ENCODE results near the gene TRIM33.

The TRIM33 gene

DNA sequence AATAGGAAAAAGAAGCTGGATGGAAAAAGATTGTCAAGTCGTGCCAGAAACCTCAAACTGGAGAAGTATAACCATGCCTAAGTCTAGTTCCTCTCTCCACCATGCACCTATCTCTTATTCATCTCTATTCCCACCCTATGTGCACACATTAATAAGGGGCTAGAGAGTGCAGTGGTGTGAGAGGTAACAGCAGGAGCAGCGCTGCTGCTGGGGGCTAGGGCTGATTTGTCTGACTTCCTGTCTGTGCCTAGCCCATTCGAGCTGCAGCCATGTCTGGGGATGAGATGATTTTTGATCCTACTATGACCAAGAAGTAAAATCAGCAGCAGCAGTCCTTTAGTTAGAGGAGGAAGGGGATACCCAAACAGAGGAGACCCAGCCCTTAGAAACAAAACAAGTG, 43.0 kb downstream of the TRIM33 start:
- H3K4me1 ChIP-seq (ENCODE audit: control insufficient read depth, insufficient read depth, low read length): no peaks in the 10 kb centered on the region
- no peaks in the 10 kb centered on the region for H3K9me3 ChIP-seq (ENCODE audit: control insufficient read depth in 2 of 2, low read length in 2 of 2)
- no peaks in the 10 kb centered on the region for H3K36me3 ChIP-seq (ENCODE audit: control insufficient read depth in 2 of 2, insufficient read depth in 2 of 2, low read length in 2 of 2)
- H3K27ac ChIP-seq (ENCODE audit: low read length): no peak overlapping the region
- no peak overlapping the region for H3K4me3 ChIP-seq (ENCODE audit: low read length in 2 of 2)
- no peaks in the 10 kb centered on the region for H3K27me3 ChIP-seq (ENCODE audit: control insufficient read depth in 1 of 2, insufficient read depth in 2 of 2, low read length in 2 of 2)
- H3K9ac ChIP-seq (ENCODE audit: low read length in 2 of 2): no peak overlapping the region

DNA sequence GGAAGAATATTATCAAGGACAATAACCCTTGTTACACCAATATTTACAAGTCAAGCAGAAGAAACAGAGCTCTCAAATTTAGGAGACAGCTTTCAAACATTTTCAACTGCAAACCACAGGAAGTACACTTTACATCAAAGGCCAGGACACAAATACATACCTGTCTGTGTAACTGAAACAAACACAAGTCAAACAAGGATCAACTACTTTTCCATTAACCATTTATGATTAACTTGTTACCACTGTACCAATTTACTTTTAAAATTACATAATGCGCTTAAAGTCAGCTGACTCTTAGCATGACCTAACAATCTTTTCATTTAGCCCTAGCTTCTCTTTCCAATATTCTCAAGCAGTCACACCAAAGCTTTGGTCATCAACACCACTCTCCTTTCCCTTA, 43.5 kb downstream of the TRIM33 start:
- Histone ChIP-seq H3K4me3 (ENCODE audit: low read length in 2 of 2) (no peak overlapping the region), H3K36me3 (ENCODE audit: control insufficient read depth in 2 of 2, insufficient read depth in 2 of 2, low read length in 2 of 2) (no peaks in the 10 kb centered on the region), H3K9ac (ENCODE audit: low read length in 2 of 2) (no peak overlapping the region), H3K27me3 (ENCODE audit: control insufficient read depth in 1 of 2, insufficient read depth in 2 of 2, low read length in 2 of 2) (no peaks in the 10 kb centered on the region), H3K4me1 (ENCODE audit: control insufficient read depth, insufficient read depth, low read length) (no peaks in the 10 kb centered on the region), H3K27ac (ENCODE audit: low read length) (no peak overlapping the region), H3K9me3 (ENCODE audit: control insufficient read depth in 2 of 2, low read length in 2 of 2) (no peaks in the 10 kb centered on the region)

DNA sequence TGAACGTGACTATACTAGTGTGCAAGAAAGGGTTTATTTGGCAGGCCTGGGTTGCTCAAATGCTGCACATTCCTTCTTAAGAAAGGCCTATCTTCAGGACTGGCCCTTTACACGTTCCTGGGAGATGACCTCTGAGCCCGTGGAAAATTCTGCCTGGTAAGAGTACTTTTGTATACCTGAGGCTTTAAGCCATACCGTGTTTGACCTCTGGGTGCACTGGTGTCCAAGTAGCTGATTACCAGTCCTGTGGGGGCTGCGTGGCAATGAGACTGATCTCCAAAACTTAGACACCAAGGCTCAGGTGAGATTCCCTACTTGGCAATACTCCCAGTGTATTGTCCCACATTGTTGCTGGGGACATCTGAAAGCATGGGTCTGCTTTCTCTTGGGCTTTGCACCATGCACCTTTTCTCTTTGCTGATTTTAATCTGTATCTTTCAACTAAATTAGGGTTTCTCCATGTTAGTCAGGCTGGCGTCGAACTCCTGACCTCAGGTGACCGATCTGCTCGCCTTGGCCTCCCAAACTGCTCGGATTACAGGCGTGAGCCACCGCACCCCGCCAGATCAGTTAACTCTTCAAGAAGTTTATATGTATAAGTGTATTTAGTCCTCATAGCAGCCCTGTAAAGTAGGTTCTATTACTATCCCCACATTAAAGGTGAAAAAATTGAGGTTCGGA, 44.5 kb downstream of the TRIM33 start:
- no peaks in the 10 kb centered on the region for H3K9me3 ChIP-seq (ENCODE audit: control insufficient read depth in 2 of 2, low read length in 2 of 2)

DNA sequence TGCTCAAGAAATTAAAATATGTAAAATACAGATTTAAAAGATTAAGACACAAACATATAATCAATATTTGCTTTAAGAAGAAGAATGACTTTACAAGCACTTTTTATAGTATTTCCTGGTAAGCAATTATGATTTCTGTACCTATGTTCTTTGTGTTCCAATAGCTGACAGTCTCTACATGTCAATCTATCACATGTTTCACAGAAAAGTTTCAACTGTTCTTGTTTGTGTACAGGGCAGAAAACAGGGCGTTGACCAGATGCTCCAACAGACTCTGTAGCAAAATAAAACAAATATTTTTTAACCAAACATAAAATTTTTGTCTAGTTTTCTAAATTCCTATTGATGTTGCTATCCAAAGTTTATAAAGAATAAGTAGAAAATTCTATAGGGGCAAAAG, 48.0 kb downstream of the TRIM33 start:
- no peak overlapping the region for H3K4me3 ChIP-seq (ENCODE audit: low read length in 2 of 2)
- H3K27ac ChIP-seq (ENCODE audit: low read length): no peak overlapping the region
- H3K9me3 ChIP-seq (ENCODE audit: control insufficient read depth in 2 of 2, low read length in 2 of 2): no peaks in the 10 kb centered on the region
- H3K4me1 ChIP-seq (ENCODE audit: control insufficient read depth, insufficient read depth, low read length): no peaks in the 10 kb centered on the region
- no peaks in the 10 kb centered on the region for H3K27me3 ChIP-seq (ENCODE audit: control insufficient read depth in 1 of 2, insufficient read depth in 2 of 2, low read length in 2 of 2)
- H3K36me3 ChIP-seq (ENCODE audit: control insufficient read depth in 2 of 2, insufficient read depth in 2 of 2, low read length in 2 of 2): no peaks in the 10 kb centered on the region
- no peak overlapping the region for H3K9ac ChIP-seq (ENCODE audit: low read length in 2 of 2)

More for the DNA sequence above, 44.5 kb downstream of the TRIM33 start:
- H3K36me3 ChIP-seq (ENCODE audit: control insufficient read depth in 2 of 2, insufficient read depth in 2 of 2, low read length in 2 of 2): no peaks in the 10 kb centered on the region
- no peak overlapping the region for H3K9ac ChIP-seq (ENCODE audit: low read length in 2 of 2)
- no peaks in the 10 kb centered on the region for H3K27me3 ChIP-seq (ENCODE audit: control insufficient read depth in 1 of 2, insufficient read depth in 2 of 2, low read length in 2 of 2)
- no peak overlapping the region for H3K27ac ChIP-seq (ENCODE audit: low read length)
- H3K4me3 ChIP-seq (ENCODE audit: low read length in 2 of 2): no peak overlapping the region
- H3K4me1 ChIP-seq (ENCODE audit: control insufficient read depth, insufficient read depth, low read length): no peaks in the 10 kb centered on the region

DNA sequence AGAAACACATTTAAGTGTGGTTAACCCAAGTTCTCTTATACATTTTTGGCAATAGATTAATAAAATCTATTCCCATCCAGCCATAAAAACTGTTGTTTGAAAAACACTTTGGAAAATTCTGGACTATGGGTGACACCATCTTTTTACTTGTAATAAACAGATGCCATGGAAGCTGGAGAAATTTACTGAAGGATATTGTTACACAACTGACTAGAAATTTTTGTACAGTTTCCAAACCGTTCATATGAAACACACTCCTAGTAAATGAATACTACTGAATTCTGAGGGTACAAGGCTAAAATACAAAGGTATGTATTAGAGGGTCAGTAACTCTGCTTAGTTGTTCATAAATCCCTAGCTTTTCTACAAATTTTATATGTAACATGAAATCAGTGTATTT, 48.7 kb downstream of the TRIM33 start:
- Histone ChIP-seq H3K4me3 (ENCODE audit: low read length in 2 of 2) (no peak overlapping the region), H3K36me3 (ENCODE audit: control insufficient read depth in 2 of 2, insufficient read depth in 2 of 2, low read length in 2 of 2) (no peaks in the 10 kb centered on the region), H3K9me3 (ENCODE audit: control insufficient read depth in 2 of 2, low read length in 2 of 2) (no peaks in the 10 kb centered on the region), H3K4me1 (ENCODE audit: control insufficient read depth, insufficient read depth, low read length) (no peaks in the 10 kb centered on the region), H3K27ac (ENCODE audit: low read length) (no peak overlapping the region), H3K9ac (ENCODE audit: low read length in 2 of 2) (no peak overlapping the region), H3K27me3 (ENCODE audit: control insufficient read depth in 1 of 2, insufficient read depth in 2 of 2, low read length in 2 of 2) (no peaks in the 10 kb centered on the region)

DNA sequence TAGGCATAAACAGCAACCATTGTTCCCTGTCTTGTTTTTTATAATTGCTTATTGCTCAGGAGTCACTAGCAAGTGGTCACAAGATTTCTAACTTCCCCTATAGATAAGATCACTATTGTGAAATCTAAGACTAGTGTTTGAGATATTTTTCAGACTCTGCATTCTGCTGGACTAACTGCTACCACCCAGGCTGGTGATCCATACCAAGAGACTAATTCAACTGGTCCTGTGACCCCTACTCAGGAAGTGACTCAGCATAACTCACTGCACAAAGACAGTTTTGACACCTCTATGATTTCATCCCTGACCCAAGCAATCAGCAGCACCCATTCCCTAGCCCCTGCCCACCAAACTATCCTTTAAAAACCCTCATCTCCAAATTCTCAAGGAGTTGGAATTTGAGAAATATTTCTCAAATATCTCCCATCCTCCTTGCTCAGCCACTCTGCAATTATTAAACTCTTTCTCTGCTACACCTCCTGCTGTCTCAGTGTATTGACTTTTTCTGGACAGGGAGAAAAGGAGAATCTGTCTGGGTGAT, 52.7 kb downstream of the TRIM33 start:
- H3K36me3 ChIP-seq (ENCODE audit: control insufficient read depth in 2 of 2, insufficient read depth in 2 of 2, low read length in 2 of 2): peaks cover 4 to 6% of the 10 kb centered on the region in 2 donors
- no peak overlapping the region for H3K27ac ChIP-seq (ENCODE audit: low read length)
- H3K9me3 ChIP-seq (ENCODE audit: control insufficient read depth in 2 of 2, low read length in 2 of 2): no peaks in the 10 kb centered on the region
- no peak overlapping the region for H3K4me3 ChIP-seq (ENCODE audit: low read length in 2 of 2)
- H3K27me3 ChIP-seq (ENCODE audit: control insufficient read depth in 1 of 2, insufficient read depth in 2 of 2, low read length in 2 of 2): no peaks in the 10 kb centered on the region
- H3K4me1 ChIP-seq (ENCODE audit: control insufficient read depth, insufficient read depth, low read length): no peaks in the 10 kb centered on the region
- H3K9ac ChIP-seq (ENCODE audit: low read length in 2 of 2): no peak overlapping the region

DNA sequence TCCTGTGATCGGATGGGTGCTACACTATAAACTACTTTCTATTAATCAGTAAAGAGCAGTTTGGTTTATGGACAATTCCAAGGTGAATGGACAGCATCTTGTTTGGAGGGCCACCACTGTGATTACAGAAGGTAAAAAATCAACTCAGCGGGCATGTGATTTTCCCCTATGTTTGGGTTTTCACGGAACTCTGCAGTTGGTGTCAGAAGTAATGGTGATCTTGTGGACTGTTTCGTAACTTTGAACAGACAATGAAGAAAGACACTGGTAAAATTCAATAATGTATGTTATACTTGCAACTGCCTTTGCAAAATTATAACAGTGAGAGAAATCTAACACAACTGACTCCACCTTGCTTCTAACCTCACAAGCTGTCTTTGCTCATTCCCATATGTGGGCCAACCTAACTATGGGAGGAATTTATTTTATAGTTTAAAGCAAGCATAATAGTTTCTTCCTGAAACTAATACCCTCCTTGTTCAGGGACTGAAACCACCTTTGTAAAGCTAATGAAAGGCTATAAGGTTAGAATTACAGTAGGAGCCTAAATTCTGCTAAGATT, 53.2 kb downstream of the TRIM33 start:
- Histone ChIP-seq H3K4me1 (ENCODE audit: control insufficient read depth, insufficient read depth, low read length) (no peaks in the 10 kb centered on the region), H3K9ac (ENCODE audit: low read length in 2 of 2) (no peak overlapping the region), H3K27ac (ENCODE audit: low read length) (no peak overlapping the region), H3K36me3 (ENCODE audit: control insufficient read depth in 2 of 2, insufficient read depth in 2 of 2, low read length in 2 of 2) (peaks cover 5 to 7% of the 10 kb centered on the region in 2 donors), H3K27me3 (ENCODE audit: control insufficient read depth in 1 of 2, insufficient read depth in 2 of 2, low read length in 2 of 2) (no peaks in the 10 kb centered on the region), H3K4me3 (ENCODE audit: low read length in 2 of 2) (no peak overlapping the region), H3K9me3 (ENCODE audit: control insufficient read depth in 2 of 2, low read length in 2 of 2) (no peaks in the 10 kb centered on the region)

DNA sequence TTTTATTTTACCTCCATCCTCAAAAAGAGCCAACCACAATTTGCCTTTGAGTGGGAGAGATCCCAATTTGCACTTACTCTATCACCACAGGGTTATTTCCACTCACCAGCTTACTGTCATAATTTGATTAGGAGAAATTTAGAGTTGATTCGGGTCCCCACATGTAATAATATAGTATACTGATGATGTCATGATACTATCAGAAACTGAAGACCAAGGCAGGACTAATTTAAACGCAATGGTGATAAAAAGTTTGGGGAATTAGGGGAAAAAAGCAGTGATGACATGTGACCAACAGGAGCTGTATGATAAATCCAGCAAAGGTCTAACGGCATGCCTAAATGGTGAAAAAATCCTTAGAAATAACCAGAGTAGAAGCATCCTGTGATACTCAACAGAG, 54.4 kb downstream of the TRIM33 start:
- H3K4me3 ChIP-seq (ENCODE audit: low read length in 2 of 2): no peak overlapping the region
- no peaks in the 10 kb centered on the region for H3K4me1 ChIP-seq (ENCODE audit: control insufficient read depth, insufficient read depth, low read length)
- no peaks in the 10 kb centered on the region for H3K27me3 ChIP-seq (ENCODE audit: control insufficient read depth in 1 of 2, insufficient read depth in 2 of 2, low read length in 2 of 2)
- no peaks in the 10 kb centered on the region for H3K9me3 ChIP-seq (ENCODE audit: control insufficient read depth in 2 of 2, low read length in 2 of 2)
- no peak overlapping the region for H3K9ac ChIP-seq (ENCODE audit: low read length in 2 of 2)
- H3K36me3 ChIP-seq (ENCODE audit: control insufficient read depth in 2 of 2, insufficient read depth in 2 of 2, low read length in 2 of 2): peaks cover 5 to 7% of the 10 kb centered on the region in 2 donors
- no peak overlapping the region for H3K27ac ChIP-seq (ENCODE audit: low read length)

DNA sequence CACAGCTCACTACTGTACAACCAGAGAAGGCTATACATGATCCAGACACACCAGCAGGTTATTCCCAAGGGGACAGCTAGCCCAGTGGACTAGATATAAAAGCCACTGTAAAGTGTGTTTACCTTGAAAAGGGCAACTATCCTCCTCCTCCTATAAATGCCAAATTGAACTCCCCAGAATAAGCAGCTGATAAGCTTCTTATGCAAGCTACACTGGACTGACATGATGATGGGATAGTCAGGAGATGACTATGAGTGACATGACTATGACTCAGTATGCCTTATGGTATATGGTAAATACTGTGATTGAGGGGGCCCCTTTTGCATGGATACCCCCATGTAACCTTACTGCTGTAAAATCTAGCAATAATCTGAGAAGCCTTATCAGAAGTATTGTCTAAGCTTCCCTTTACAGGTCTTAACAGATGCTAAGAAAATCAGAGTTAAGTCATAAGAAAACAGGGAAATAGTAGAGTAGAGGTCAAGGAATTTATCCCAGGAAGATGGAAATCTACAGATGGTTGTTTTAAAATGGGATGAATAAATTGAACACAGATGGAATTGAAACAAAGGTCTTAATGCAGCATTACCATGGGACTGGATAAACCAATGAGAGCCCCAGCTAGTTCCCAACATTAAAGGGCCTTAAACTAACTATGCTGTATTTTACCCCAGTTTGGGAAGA, 55.8 kb downstream of the TRIM33 start:
- Histone ChIP-seq H3K4me3 (ENCODE audit: low read length in 2 of 2) (no peak overlapping the region), H3K9ac (ENCODE audit: low read length in 2 of 2) (no peak overlapping the region), H3K36me3 (ENCODE audit: control insufficient read depth in 2 of 2, insufficient read depth in 2 of 2, low read length in 2 of 2) (peaks cover 5 to 7% of the 10 kb centered on the region in 2 donors), H3K27me3 (ENCODE audit: control insufficient read depth in 1 of 2, insufficient read depth in 2 of 2, low read length in 2 of 2) (no peaks in the 10 kb centered on the region), H3K9me3 (ENCODE audit: control insufficient read depth in 2 of 2, low read length in 2 of 2) (no peaks in the 10 kb centered on the region), H3K27ac (ENCODE audit: low read length) (no peak overlapping the region), H3K4me1 (ENCODE audit: control insufficient read depth, insufficient read depth, low read length) (no peaks in the 10 kb centered on the region)

DNA sequence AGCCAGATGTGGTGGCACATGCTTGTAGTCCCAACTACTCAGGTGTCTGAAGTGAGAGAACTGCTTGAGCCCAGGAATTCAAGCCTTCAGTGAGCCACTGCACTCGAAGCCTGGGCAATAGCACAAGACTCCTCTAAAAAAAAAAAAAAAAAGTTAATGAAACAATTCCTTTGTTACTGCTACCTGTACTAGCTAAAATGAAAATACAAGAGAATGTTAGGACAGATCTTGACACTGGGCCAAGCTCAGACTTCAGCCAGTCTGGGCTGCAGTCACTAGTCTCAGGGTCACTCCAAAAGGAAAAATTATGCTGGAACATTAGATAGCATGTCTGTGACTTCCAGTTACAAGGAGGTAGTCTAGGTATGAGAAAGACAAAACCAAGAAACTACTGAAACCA, 56.5 kb downstream of the TRIM33 start:
- Histone ChIP-seq H3K27ac (ENCODE audit: low read length) (no peak overlapping the region), H3K36me3 (ENCODE audit: control insufficient read depth in 2 of 2, insufficient read depth in 2 of 2, low read length in 2 of 2) (peaks cover 5 to 7% of the 10 kb centered on the region in 2 donors), H3K9ac (ENCODE audit: low read length in 2 of 2) (no peak overlapping the region), H3K9me3 (ENCODE audit: control insufficient read depth in 2 of 2, low read length in 2 of 2) (no peaks in the 10 kb centered on the region), H3K4me1 (ENCODE audit: control insufficient read depth, insufficient read depth, low read length) (no peaks in the 10 kb centered on the region), H3K27me3 (ENCODE audit: control insufficient read depth in 1 of 2, insufficient read depth in 2 of 2, low read length in 2 of 2) (no peaks in the 10 kb centered on the region), H3K4me3 (ENCODE audit: low read length in 2 of 2) (no peak overlapping the region)

DNA sequence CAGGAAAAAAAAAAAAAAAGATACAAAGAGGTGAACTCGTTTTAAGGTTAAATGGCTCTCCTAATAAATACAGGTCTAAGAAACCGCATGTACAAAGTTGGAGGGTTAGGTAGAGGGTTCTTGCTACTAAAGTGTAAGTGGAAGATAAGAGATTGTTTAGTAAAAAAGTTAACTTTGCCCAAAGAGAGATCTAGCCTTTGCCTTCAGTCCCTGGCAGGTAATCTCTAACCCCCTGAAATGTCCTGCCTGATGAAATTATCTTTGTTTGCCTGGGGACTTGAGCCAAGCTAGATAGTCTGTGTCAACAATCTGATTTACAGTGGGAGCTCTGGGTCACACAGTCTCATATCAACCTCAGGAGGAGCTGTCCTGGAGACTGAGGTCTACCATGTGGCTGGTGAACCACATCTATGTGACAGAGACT, 57.6 kb downstream of the TRIM33 start:
- Histone ChIP-seq H3K9me3 (ENCODE audit: control insufficient read depth in 2 of 2, low read length in 2 of 2) (no peaks in the 10 kb centered on the region), H3K4me3 (ENCODE audit: low read length in 2 of 2) (no peak overlapping the region), H3K27ac (ENCODE audit: low read length) (no peak overlapping the region), H3K27me3 (ENCODE audit: control insufficient read depth in 1 of 2, insufficient read depth in 2 of 2, low read length in 2 of 2) (no peaks in the 10 kb centered on the region), H3K4me1 (ENCODE audit: control insufficient read depth, insufficient read depth, low read length) (no peaks in the 10 kb centered on the region), H3K36me3 (ENCODE audit: control insufficient read depth in 2 of 2, insufficient read depth in 2 of 2, low read length in 2 of 2) (peaks cover 5 to 7% of the 10 kb centered on the region in 2 donors), H3K9ac (ENCODE audit: low read length in 2 of 2) (no peak overlapping the region)

Data from stomach smooth muscle (tissue), 2 donors.